ENCODE measurements around the gene ARSG. TPM values are rescaled to one million over a fixed set of nuclear protein-coding genes. Genes with fewer than 3 reads are reported as not detected.

The ARSG gene
- total and polyA plus RNA-seq, 2 experiments from 2014 or later = 1.7 to 5.1 TPM

DNA sequence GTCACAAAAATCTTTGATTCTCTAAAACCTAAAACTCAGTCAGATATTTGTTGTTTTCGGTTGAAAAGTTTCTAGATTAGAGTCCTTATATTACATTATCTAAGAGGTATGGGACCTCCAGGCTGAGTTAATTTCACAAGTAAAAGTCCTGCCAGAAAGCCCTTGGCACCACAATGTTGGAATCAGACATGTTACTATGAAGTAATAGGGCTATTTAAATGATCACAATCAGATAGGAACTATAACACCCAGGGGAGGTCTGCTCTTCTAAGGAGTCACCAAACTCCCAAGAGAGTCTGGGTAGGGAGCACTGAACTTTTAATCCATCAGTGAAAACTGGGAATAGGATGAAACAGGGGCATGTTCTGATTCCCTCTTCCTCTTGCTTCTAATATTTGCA, 111.8 kb downstream of the ARSG start:
- Histone ChIP-seq H3K4me2 (no peak overlapping the region), H3K9me2 (ENCODE audit: insufficient read depth) (no peaks in the 10 kb centered on the region), H4K20me1 (replicated peaks; ENCODE audit: insufficient read depth) (no peaks in the 10 kb centered on the region), H3K4me1 (ENCODE audit: insufficient read depth) (no peaks in the 10 kb centered on the region), H3F3A (replicated peaks; ENCODE audit: low read depth) (no peaks in the 10 kb centered on the region; the same call in 1 of the 2 replicates), H3K4me3 (no peak overlapping the region), H3K27me3 (ENCODE audit: insufficient read depth) (no peaks in the 10 kb centered on the region), H2AFZ (no peak overlapping the region), H3K27ac (ENCODE audit: low read depth) (no peak overlapping the region), H3K36me3 (ENCODE audit: insufficient read depth) (peaks cover 4% of the 10 kb centered on the region; the same call in 1 of the 2 replicates), H3K79me2 (replicated peaks; ENCODE audit: insufficient read depth) (no peaks in the 10 kb centered on the region)
- H3K36me3 Mint-ChIP-seq (ENCODE audit: low read depth) = peaks cover 2% of the 10 kb centered on the region; the same call in 1 of the 3 replicates
- peaks cover 24% of the 10 kb centered on the region for H3K4me1 Mint-ChIP-seq
- H3K27ac Mint-ChIP-seq = no peak overlapping the region
- TF ChIP-seq ZNF114 (CRISPR knock-in tag; IDR thresholded peaks at IDR 0.05) = no peak
- TF ChIP-seq NANOG (IDR thresholded peaks at IDR 0.05; ENCODE audit: borderline replicate concordance) = no peak
- TF ChIP-seq EZH2phosphoT487 (IDR thresholded peaks at IDR 0.05; ENCODE audit: unreplicated experiment) = no peak
- no peak for TF ChIP-seq STAT1 (IDR thresholded peaks at IDR 0.05; ENCODE audit: unreplicated experiment)
- TF ChIP-seq, protein P1, sequence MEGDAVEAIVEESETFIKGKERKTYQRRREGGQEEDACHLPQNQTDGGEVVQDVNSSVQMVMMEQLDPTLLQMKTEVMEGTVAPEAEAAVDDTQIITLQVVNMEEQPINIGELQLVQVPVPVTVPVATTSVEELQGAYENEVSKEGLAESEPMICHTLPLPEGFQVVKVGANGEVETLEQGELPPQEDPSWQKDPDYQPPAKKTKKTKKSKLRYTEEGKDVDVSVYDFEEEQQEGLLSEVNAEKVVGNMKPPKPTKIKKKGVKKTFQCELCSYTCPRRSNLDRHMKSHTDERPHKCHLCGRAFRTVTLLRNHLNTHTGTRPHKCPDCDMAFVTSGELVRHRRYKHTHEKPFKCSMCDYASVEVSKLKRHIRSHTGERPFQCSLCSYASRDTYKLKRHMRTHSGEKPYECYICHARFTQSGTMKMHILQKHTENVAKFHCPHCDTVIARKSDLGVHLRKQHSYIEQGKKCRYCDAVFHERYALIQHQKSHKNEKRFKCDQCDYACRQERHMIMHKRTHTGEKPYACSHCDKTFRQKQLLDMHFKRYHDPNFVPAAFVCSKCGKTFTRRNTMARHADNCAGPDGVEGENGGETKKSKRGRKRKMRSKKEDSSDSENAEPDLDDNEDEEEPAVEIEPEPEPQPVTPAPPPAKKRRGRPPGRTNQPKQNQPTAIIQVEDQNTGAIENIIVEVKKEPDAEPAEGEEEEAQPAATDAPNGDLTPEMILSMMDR (conservative IDR thresholded peaks at IDR 0.05; ENCODE audit: low read depth in 2 of 2) = no peak
- no peak for TF ChIP-seq JUNB (IDR thresholded peaks at IDR 0.05; ENCODE audit: unreplicated experiment)
- no peak for TF ChIP-seq POLR2AphosphoS5 (IDR thresholded peaks at IDR 0.05; ENCODE audit: low read depth)
- no peak for TF ChIP-seq EZH2 (IDR thresholded peaks at IDR 0.05; ENCODE audit: low read depth, unreplicated experiment)
- TF ChIP-seq, protein P2, sequence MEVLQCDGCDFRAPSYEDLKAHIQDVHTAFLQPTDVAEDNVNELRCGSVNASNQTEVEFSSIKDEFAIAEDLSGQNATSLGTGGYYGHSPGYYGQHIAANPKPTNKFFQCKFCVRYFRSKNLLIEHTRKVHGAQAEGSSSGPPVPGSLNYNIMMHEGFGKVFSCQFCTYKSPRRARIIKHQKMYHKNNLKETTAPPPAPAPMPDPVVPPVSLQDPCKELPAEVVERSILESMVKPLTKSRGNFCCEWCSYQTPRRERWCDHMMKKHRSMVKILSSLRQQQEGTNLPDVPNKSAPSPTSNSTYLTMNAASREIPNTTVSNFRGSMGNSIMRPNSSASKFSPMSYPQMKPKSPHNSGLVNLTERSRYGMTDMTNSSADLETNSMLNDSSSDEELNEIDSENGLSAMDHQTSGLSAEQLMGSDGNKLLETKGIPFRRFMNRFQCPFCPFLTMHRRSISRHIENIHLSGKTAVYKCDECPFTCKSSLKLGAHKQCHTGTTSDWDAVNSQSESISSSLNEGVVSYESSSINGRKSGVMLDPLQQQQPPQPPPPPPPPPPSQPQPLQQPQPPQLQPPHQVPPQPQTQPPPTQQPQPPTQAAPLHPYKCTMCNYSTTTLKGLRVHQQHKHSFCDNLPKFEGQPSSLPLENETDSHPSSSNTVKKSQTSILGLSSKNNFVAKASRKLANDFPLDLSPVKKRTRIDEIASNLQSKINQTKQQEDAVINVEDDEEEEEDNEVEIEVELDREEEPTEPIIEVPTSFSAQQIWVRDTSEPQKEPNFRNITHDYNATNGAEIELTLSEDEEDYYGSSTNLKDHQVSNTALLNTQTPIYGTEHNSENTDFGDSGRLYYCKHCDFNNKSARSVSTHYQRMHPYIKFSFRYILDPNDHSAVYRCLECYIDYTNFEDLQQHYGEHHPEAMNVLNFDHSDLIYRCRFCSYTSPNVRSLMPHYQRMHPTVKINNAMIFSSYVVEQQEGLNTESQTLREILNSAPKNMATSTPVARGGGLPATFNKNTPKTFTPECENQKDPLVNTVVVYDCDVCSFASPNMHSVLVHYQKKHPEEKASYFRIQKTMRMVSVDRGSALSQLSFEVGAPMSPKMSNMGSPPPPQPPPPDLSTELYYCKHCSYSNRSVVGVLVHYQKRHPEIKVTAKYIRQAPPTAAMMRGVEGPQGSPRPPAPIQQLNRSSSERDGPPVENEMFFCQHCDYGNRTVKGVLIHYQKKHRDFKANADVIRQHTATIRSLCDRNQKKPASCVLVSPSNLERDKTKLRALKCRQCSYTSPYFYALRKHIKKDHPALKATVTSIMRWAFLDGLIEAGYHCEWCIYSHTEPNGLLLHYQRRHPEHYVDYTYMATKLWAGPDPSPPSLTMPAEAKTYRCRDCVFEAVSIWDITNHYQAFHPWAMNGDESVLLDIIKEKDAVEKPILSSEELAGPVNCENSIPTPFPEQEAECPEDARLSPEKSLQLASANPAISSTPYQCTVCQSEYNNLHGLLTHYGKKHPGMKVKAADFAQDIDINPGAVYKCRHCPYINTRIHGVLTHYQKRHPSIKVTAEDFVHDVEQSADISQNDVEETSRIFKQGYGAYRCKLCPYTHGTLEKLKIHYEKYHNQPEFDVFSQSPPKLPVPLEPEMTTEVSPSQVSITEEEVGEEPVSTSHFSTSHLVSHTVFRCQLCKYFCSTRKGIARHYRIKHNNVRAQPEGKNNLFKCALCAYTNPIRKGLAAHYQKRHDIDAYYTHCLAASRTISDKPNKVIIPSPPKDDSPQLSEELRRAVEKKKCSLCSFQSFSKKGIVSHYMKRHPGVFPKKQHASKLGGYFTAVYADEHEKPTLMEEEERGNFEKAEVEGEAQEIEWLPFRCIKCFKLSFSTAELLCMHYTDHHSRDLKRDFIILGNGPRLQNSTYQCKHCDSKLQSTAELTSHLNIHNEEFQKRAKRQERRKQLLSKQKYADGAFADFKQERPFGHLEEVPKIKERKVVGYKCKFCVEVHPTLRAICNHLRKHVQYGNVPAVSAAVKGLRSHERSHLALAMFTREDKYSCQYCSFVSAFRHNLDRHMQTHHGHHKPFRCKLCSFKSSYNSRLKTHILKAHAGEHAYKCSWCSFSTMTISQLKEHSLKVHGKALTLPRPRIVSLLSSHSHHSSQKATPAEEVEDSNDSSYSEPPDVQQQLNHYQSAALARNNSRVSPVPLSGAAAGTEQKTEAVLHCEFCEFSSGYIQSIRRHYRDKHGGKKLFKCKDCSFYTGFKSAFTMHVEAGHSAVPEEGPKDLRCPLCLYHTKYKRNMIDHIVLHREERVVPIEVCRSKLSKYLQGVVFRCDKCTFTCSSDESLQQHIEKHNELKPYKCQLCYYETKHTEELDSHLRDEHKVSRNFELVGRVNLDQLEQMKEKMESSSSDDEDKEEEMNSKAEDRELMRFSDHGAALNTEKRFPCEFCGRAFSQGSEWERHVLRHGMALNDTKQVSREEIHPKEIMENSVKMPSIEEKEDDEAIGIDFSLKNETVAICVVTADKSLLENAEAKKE (CRISPR knock-in tag; IDR thresholded peaks at IDR 0.05) = no peak
- TF ChIP-seq CREB1 (CRISPR knock-in tag; IDR thresholded peaks at IDR 0.05; ENCODE audit: low read depth) = no peak
- no peak for TF ChIP-seq ZNF331 (CRISPR knock-in tag; IDR thresholded peaks at IDR 0.05; ENCODE audit: low read depth)
- TF ChIP-seq, protein P3, sequence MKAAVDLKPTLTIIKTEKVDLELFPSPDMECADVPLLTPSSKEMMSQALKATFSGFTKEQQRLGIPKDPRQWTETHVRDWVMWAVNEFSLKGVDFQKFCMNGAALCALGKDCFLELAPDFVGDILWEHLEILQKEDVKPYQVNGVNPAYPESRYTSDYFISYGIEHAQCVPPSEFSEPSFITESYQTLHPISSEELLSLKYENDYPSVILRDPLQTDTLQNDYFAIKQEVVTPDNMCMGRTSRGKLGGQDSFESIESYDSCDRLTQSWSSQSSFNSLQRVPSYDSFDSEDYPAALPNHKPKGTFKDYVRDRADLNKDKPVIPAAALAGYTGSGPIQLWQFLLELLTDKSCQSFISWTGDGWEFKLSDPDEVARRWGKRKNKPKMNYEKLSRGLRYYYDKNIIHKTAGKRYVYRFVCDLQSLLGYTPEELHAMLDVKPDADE (IDR thresholded peaks at IDR 0.05) = no peak
- TF ChIP-seq, protein P4, sequence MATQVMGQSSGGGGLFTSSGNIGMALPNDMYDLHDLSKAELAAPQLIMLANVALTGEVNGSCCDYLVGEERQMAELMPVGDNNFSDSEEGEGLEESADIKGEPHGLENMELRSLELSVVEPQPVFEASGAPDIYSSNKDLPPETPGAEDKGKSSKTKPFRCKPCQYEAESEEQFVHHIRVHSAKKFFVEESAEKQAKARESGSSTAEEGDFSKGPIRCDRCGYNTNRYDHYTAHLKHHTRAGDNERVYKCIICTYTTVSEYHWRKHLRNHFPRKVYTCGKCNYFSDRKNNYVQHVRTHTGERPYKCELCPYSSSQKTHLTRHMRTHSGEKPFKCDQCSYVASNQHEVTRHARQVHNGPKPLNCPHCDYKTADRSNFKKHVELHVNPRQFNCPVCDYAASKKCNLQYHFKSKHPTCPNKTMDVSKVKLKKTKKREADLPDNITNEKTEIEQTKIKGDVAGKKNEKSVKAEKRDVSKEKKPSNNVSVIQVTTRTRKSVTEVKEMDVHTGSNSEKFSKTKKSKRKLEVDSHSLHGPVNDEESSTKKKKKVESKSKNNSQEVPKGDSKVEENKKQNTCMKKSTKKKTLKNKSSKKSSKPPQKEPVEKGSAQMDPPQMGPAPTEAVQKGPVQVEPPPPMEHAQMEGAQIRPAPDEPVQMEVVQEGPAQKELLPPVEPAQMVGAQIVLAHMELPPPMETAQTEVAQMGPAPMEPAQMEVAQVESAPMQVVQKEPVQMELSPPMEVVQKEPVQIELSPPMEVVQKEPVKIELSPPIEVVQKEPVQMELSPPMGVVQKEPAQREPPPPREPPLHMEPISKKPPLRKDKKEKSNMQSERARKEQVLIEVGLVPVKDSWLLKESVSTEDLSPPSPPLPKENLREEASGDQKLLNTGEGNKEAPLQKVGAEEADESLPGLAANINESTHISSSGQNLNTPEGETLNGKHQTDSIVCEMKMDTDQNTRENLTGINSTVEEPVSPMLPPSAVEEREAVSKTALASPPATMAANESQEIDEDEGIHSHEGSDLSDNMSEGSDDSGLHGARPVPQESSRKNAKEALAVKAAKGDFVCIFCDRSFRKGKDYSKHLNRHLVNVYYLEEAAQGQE (IDR thresholded peaks at IDR 0.05; ENCODE audit: unreplicated experiment) = no peak
- H3K4me3 Mint-ChIP-seq = no peak overlapping the region
- DNase-seq (ENCODE audit: low spot score) = no peak
- peaks cover 10% of the 10 kb centered on the region for H3K27me3 Mint-ChIP-seq (ENCODE audit: insufficient read depth, low read depth, poor library complexity)
- H3K9me3 Mint-ChIP-seq = peaks cover 20% of the 10 kb centered on the region; the same call in 2 of the 3 replicates
- no peak for ATAC-seq
